Hepatocyte (in vitro differentiated cells): Measurements from ENCODE around the gene ZNF215.

Source experiments
- CTCF ChIP-seq: fragments of 200-600 bp; sonication (generic); IDR thresholded peaks from 2 replicates; pipeline ENCODE4 v1.5.1; 2016; ENCODE audit warnings: antibody characterized with exemption, mild to moderate bottlenecking; ENCODE audit not compliant: poor library complexity
- EZH2phosphoT487 ChIP-seq: fragments of 200-600 bp; sonication (generic); IDR thresholded peaks from one replicate; pipeline ENCODE4 v1.6.1; 2018; ENCODE audit warnings: antibody characterized with exemption, mild to moderate bottlenecking, low read depth, moderate library complexity; ENCODE audit not compliant: unreplicated experiment, severe bottlenecking

- no peak for TF ChIP-seq EZH2phosphoT487
- no peak for TF ChIP-seq CTCF
Measured at GRCh38 chr11:6986487-6986886, 60.3 kb downstream of the ZNF215 start.
